Neutrophil (primary cell): ENCODE measurements around the gene STPG1.

Experiments used
- H3K27ac ChIP-seq: fragments of 200-600 bp; sonication (generic); 2 replicates; pipeline ENCODE4 v1.5.1; 2016; ENCODE audit warnings: mild to moderate bottlenecking, moderate library complexity
- H3K27me3 ChIP-seq: fragments of 200-600 bp; sonication (generic); 2 replicates; pipeline ENCODE4 v1.6.0; 2016; ENCODE audit warnings: mild to moderate bottlenecking
- H3K36me3 ChIP-seq: fragments of 200-600 bp; sonication (generic); 2 replicates; pipeline ENCODE4 v1.5.1; 2017
- H3K4me1 ChIP-seq, 2 experiments: fragments of 200-600 bp in 1 of 2; sonication (generic) in 1 of 2; 1 replicate in 1 of 2; 2 replicates in 1 of 2; pipeline versions ENCODE4 v1.5.1 to v1.6.1; 2013 to 2016; ENCODE audit warnings: low read depth in 1 of 2, low read length in 1 of 2, mild to moderate bottlenecking in 1 of 2, moderate library complexity in 1 of 2; ENCODE audit not compliant: control insufficient read depth in 1 of 2, insufficient read depth in 1 of 2
- H3K4me3 ChIP-seq, 2 experiments: fragments of 200-600 bp in 1 of 2; sonication (generic) in 1 of 2; 1 replicate in 1 of 2; 2 replicates in 1 of 2; pipeline ENCODE4 v1.5.1; 2013 to 2016; ENCODE audit warnings: low read depth in 1 of 2, low read length in 1 of 2, mild to moderate bottlenecking in 1 of 2, moderate library complexity in 1 of 2
- H3K9me3 ChIP-seq: fragments of 200-600 bp; sonication (generic); 2 replicates; pipeline ENCODE4 v1.5.1; 2016
- TF ChIP-seq, protein P1 (sequence below): fragments of 200-600 bp; sonication (generic); IDR thresholded peaks from 2 replicates; pipeline ENCODE4 v1.5.1; 2016; ENCODE audit warnings: antibody characterized with exemption

Gene STPG1

DNA sequence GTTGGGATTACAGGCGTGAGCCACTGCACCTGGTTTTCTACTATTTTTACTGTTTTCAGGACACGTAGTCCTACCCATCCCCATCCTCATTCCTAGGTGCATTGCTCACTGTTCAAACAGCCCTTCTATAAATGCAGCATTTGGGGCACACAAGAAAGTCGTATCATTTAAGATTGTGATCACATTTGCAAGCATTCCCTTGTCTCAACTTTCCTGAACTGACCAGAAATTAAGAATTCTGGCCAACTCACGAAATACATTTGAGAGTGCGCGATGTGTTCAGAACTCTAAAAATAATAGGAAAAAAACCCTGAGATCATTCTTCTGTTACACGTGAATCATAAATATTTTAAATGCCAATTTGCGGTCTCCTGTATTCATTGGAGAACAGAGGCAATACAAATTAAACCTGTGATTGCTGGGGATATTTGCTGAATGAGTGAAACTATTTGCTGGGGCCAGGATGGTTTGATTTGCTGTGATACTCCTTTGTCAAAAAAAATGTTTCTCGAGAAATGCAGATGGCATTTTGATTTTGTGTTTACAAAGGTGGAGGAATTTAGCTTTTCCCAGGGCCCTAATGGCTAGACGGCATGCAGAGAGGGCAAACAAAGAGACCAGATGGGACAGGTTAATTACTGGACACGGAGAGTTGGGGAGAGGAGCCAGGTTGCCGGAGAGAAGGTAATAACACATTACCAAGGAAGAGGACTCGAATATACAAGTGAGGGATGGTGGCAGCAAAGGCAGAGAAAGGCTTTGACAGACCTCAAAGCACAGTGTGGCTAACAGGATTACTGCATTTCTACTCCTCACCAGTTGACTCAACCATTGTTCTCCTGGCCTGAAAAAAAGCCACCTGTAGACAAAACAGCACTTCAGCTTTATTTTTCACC lies 38.4 kb downstream of the STPG1 start:
- Histone ChIP-seq H3K4me3 (no peak overlapping the region), H3K27me3 (no peaks in the 10 kb centered on the region), H3K4me1 (no peaks in the 10 kb centered on the region), H3K27ac (no peak overlapping the region), H3K36me3 (no peaks in the 10 kb centered on the region), H3K9me3 (no peaks in the 10 kb centered on the region)
- TF ChIP-seq, protein P1, sequence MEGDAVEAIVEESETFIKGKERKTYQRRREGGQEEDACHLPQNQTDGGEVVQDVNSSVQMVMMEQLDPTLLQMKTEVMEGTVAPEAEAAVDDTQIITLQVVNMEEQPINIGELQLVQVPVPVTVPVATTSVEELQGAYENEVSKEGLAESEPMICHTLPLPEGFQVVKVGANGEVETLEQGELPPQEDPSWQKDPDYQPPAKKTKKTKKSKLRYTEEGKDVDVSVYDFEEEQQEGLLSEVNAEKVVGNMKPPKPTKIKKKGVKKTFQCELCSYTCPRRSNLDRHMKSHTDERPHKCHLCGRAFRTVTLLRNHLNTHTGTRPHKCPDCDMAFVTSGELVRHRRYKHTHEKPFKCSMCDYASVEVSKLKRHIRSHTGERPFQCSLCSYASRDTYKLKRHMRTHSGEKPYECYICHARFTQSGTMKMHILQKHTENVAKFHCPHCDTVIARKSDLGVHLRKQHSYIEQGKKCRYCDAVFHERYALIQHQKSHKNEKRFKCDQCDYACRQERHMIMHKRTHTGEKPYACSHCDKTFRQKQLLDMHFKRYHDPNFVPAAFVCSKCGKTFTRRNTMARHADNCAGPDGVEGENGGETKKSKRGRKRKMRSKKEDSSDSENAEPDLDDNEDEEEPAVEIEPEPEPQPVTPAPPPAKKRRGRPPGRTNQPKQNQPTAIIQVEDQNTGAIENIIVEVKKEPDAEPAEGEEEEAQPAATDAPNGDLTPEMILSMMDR: no peak

DNA sequence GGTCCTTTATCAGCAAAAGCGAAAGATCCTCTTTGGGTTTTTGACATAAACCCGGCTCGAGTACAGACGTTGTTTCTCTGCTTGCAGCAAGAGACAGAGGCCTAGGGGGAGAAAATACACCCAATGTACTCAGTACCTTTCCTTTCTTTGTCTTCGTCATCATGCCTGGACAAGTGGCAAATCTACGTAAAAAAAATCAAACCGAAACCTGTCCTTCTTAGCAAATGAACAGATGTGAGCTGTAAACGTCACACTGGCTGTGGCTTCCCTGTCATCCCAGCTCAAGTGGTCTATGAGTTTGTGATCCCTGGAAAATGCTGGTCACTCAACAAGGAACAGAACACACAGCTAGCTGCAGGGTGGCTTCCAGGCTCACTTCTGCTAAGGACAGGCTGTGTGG lies 39.9 kb downstream of the STPG1 start:
- Histone ChIP-seq H3K27me3 (no peaks in the 10 kb centered on the region), H3K9me3 (no peaks in the 10 kb centered on the region), H3K36me3 (no peaks in the 10 kb centered on the region), H3K4me1 (no peaks in the 10 kb centered on the region), H3K4me3 (no peak overlapping the region), H3K27ac (no peak overlapping the region)
- TF ChIP-seq, protein P1: no peak

DNA sequence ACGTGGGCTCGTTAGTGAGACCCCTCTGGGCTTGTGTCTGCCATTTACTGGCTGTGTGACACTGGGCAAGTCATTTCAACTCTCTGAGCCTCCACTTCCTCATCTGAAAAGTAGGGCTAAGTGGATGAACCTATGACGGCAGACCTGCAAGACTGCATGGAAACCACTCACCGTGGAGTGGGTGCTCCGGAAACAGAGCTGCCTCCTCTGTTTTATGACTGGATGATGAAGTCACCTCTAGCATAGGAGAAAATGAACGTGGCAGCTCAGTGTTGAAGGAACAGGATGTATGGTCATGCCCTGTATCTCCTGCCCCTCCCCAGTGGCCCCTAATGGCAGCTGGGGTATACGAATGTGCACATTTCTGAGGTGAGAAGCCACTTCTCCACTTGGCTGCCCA lies 40.5 kb downstream of the STPG1 start:
- no peaks in the 10 kb centered on the region for H3K9me3 ChIP-seq
- H3K27ac ChIP-seq: no peak overlapping the region
- H3K4me1 ChIP-seq: no peaks in the 10 kb centered on the region
- no peaks in the 10 kb centered on the region for H3K36me3 ChIP-seq
- H3K4me3 ChIP-seq: no peak overlapping the region
- TF ChIP-seq, protein P1: no peak
- H3K27me3 ChIP-seq: no peaks in the 10 kb centered on the region

GRCh38 chr1:24369801-24370200 lies 43.8 kb downstream of the STPG1 start:
- Histone ChIP-seq H3K4me3 (no peak overlapping the region), H3K4me1 (no peaks in the 10 kb centered on the region), H3K36me3 (no peaks in the 10 kb centered on the region), H3K27ac (no peak overlapping the region), H3K27me3 (no peaks in the 10 kb centered on the region), H3K9me3 (no peaks in the 10 kb centered on the region)
- TF ChIP-seq, protein P1: no peak

GRCh38 chr1:24369199-24369598 lies 44.4 kb downstream of the STPG1 start:
- Histone ChIP-seq H3K27ac (no peak overlapping the region), H3K4me3 (no peak overlapping the region), H3K9me3 (no peaks in the 10 kb centered on the region), H3K36me3 (no peaks in the 10 kb centered on the region), H3K27me3 (no peaks in the 10 kb centered on the region), H3K4me1 (no peaks in the 10 kb centered on the region)
- TF ChIP-seq, protein P1: no peak
